Type B pancreatic cell (in vitro differentiated cells): ENCODE data around the gene EGFL7. TPM values are rescaled to one million over a fixed set of nuclear protein-coding genes. Genes with fewer than 3 reads are reported as not detected.
"Not testable (repeated sequence)": the region's sequence is repeated elsewhere in the genome, so short reads cannot be mapped to it uniquely, and the experiment has no call there.

Experiments
- DNase-seq: peaks from one replicate; pipeline ENCODE4 v3.0.0; 2021; ENCODE audit warnings: mixed read lengths; ENCODE audit not compliant: unreplicated experiment; ENCODE audit errors: extremely low spot score
- H3K27ac Mint-ChIP-seq: 2 replicates; pipeline ENCODE4 v1.8.0; 2021; ENCODE audit warnings: mild to moderate bottlenecking, mixed read lengths
- H3K27me3 Mint-ChIP-seq: 2 replicates; pipeline ENCODE4 v1.8.0; 2021; ENCODE audit warnings: mixed read lengths
- H3K36me3 Mint-ChIP-seq: 2 replicates; pipeline ENCODE4 v1.8.0; 2021; ENCODE audit warnings: mixed read lengths
- H3K4me1 Mint-ChIP-seq: one replicate; pipeline ENCODE4 v1.8.0; 2021; ENCODE audit warnings: mixed read lengths; ENCODE audit not compliant: unreplicated experiment
- H3K4me3 Mint-ChIP-seq: 2 replicates; pipeline ENCODE4 v1.8.0; 2021; ENCODE audit warnings: mild to moderate bottlenecking, mixed read lengths
- H3K9me3 Mint-ChIP-seq: 2 replicates; pipeline ENCODE4 v1.8.0; 2021; ENCODE audit warnings: mixed read lengths
- CTCF ChIP-seq: fragments of 200-600 bp; sonication (generic); conservative IDR thresholded peaks from 2 replicates; pipeline ENCODE4 v1.5.0; 2021; ENCODE audit warnings: antibody characterized with exemption, mild to moderate bottlenecking
- total RNA-seq: library from RNA; stranded (reverse); gene quantifications from 2 replicates; pipeline ENCODE4 v1.2.1, GENCODE V29; 2021; ENCODE audit warnings: low replicate concordance

Gene EGFL7
- total RNA-seq, 1 donor from 2014 or later = 20.7 TPM

GRCh38 chr9:136710543-136710942 lies 47.8 kb downstream of the EGFL7 start:
- no peak overlapping the region for H3K27ac Mint-ChIP-seq
- no peak for TF ChIP-seq CTCF
- no peaks in the 10 kb centered on the region for H3K27me3 Mint-ChIP-seq
- no peak overlapping the region for H3K4me3 Mint-ChIP-seq
- H3K9me3 Mint-ChIP-seq = no peaks in the 10 kb centered on the region
- H3K36me3 Mint-ChIP-seq = no peaks in the 10 kb centered on the region
- H3K4me1 Mint-ChIP-seq = peaks cover 5% of the 10 kb centered on the region
- no peak for DNase-seq

GRCh38 chr9:136711219-136711648 lies 48.5 kb downstream of the EGFL7 start:
- H3K27ac Mint-ChIP-seq, H3K27me3 Mint-ChIP-seq, H3K4me1 Mint-ChIP-seq, H3K9me3 Mint-ChIP-seq, DNase-seq, H3K36me3 Mint-ChIP-seq: not testable (repeated sequence)
- peak overlapping the region; percentile 87 for H3K4me3 Mint-ChIP-seq

GRCh38 chr9:136711751-136712689 lies 49.3 kb downstream of the EGFL7 start, which contains the start of gene DIPK1B:
Gene DIPK1B, plus strand, starts transcription at chr9:136712572. Its CDS starts 94 bp downstream, at chr9:136712666.
- H3K36me3 Mint-ChIP-seq = peaks cover 3% of the 10 kb centered on the region
- peak within 1 kb of the TSS; percentile 87 for H3K4me3 Mint-ChIP-seq
- H3K27me3 Mint-ChIP-seq = no peaks in the 10 kb centered on the region
- no peaks in the 10 kb centered on the region for H3K9me3 Mint-ChIP-seq
- no peak within 1 kb of the TSS for H3K27ac Mint-ChIP-seq
- peak; percentile 42 for TF ChIP-seq CTCF
- no peak for DNase-seq
- peaks cover 9% of the 10 kb centered on the region for H3K4me1 Mint-ChIP-seq

GRCh38 chr9:136712690-136713544 lies 50.2 kb downstream of the EGFL7 start:
- peaks cover 3% of the 10 kb centered on the region for H3K36me3 Mint-ChIP-seq
- no peak for TF ChIP-seq CTCF
- H3K4me1 Mint-ChIP-seq = peaks cover 8% of the 10 kb centered on the region
- H3K9me3 Mint-ChIP-seq = no peaks in the 10 kb centered on the region
- peak overlapping the region; percentile 83 for H3K4me3 Mint-ChIP-seq
- no peak for DNase-seq
- no peak overlapping the region for H3K27ac Mint-ChIP-seq
- no peaks in the 10 kb centered on the region for H3K27me3 Mint-ChIP-seq

GRCh38 chr9:136713550-136713949 lies 50.8 kb downstream of the EGFL7 start:
- DNase-seq = no peak
- Mint-ChIP-seq H3K27ac (no peak overlapping the region), H3K27me3 (no peaks in the 10 kb centered on the region), H3K36me3 (peaks cover 3% of the 10 kb centered on the region), H3K9me3 (no peaks in the 10 kb centered on the region), H3K4me1 (peaks cover 4% of the 10 kb centered on the region), H3K4me3 (peak overlapping the region; percentile 83)
- TF ChIP-seq CTCF = no peak
